ENCODE measurements around the gene KCTD10.

DNA sequence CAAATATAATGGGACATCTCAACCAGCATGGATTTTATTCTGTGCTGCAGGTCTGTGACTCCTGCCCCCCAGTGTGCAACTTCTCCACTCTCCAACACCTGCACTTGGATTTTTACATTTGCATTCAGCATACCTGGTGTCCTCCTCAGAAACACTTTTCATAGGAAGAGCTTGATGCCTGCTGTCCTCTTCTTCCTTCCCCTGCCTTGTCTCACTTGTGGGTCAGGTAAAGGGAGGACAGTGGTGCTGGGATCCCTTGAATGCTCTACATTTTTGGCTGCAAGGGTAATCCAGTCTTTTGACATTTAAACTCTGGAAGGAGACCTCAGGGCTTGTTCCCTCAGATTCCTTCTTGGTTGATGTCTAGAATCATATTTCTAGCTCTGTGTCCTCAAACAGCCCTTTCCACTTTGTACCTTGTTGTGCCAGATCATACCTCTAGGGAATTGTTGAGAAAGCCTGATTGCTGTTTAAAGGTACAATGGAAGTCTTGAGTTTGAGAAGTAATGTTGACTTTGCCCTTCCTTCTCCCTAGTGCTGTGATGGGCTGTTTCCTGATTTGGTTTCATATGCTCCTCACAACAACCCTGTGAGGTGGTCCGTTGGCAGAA is 13.0 kb upstream of the KCTD10 start:
- TF ChIP-seq, protein P1, sequence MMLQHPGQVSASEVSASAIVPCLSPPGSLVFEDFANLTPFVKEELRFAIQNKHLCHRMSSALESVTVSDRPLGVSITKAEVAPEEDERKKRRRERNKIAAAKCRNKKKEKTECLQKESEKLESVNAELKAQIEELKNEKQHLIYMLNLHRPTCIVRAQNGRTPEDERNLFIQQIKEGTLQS (IDR thresholded peaks at IDR 0.05): no peak
- TF ChIP-seq, protein P2, sequence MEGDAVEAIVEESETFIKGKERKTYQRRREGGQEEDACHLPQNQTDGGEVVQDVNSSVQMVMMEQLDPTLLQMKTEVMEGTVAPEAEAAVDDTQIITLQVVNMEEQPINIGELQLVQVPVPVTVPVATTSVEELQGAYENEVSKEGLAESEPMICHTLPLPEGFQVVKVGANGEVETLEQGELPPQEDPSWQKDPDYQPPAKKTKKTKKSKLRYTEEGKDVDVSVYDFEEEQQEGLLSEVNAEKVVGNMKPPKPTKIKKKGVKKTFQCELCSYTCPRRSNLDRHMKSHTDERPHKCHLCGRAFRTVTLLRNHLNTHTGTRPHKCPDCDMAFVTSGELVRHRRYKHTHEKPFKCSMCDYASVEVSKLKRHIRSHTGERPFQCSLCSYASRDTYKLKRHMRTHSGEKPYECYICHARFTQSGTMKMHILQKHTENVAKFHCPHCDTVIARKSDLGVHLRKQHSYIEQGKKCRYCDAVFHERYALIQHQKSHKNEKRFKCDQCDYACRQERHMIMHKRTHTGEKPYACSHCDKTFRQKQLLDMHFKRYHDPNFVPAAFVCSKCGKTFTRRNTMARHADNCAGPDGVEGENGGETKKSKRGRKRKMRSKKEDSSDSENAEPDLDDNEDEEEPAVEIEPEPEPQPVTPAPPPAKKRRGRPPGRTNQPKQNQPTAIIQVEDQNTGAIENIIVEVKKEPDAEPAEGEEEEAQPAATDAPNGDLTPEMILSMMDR (IDR thresholded peaks at IDR 0.05; ENCODE audit: low read depth, low read length, missing input control): no peak
- TF ChIP-seq, protein P3, sequence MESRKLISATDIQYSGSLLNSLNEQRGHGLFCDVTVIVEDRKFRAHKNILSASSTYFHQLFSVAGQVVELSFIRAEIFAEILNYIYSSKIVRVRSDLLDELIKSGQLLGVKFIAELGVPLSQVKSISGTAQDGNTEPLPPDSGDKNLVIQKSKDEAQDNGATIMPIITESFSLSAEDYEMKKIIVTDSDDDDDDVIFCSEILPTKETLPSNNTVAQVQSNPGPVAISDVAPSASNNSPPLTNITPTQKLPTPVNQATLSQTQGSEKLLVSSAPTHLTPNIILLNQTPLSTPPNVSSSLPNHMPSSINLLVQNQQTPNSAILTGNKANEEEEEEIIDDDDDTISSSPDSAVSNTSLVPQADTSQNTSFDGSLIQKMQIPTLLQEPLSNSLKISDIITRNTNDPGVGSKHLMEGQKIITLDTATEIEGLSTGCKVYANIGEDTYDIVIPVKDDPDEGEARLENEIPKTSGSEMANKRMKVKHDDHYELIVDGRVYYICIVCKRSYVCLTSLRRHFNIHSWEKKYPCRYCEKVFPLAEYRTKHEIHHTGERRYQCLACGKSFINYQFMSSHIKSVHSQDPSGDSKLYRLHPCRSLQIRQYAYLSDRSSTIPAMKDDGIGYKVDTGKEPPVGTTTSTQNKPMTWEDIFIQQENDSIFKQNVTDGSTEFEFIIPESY (IDR thresholded peaks at IDR 0.05): no peak
- TF ChIP-seq HNF4G (IDR thresholded peaks at IDR 0.05): no peak
